Ovary (tissue), 3 donors: ENCODE measurements around the gene SMTNL1.

ENCODE experiments used
- CTCF ChIP-seq, 3 donors: fragments of 450-650 bp in 2 of 3; fragments of 200-600 bp in 1 of 3; IDR thresholded peaks; one replicate each; pipeline versions ENCODE4 v1.5.1 to v1.8.0; 2016 to 2022; ENCODE audit warnings: antibody characterized with exemption in 3 of 3, mild to moderate bottlenecking in 1 of 3
- EP300 ChIP-seq: sonication (generic); formaldehyde crosslinking; IDR thresholded peaks from one replicate; pipeline ENCODE4 v1.6.1; 2017; ENCODE audit warnings: antibody characterized with exemption
- POLR2A ChIP-seq: fragments of 450-650 bp; IDR thresholded peaks from one replicate; pipeline ENCODE4 v1.6.1; 2017; ENCODE audit warnings: antibody characterized with exemption, mild to moderate bottlenecking, moderate library complexity
- donor health status: DM: no; HTN: no; CAD: no.

- no peak for TF ChIP-seq CTCF (IDR thresholded peaks at IDR 0.05)
- TF ChIP-seq POLR2A, result no peak
- no peak for TF ChIP-seq EP300
Observed at GRCh38 chr11:57490456-57491248, 46.7 kb upstream of the SMTNL1 start.
